Caco-2 (cell line): ENCODE measurements around the gene TSPAN19. TPM values are rescaled to one million over a fixed set of nuclear protein-coding genes. Genes with fewer than 3 reads are reported as not detected.

Source experiments
- BruUV-seq: library from RNA; stranded (reverse); fragments of 400-500 nt; replicated peaks from 2 replicates; lab custom pipeline; 2021; lab: Mats Ljungman, UMichigan
- CTCF ChIA-PET: fragments of 300-600 bp; sonication (Branson Sonifier 250); formaldehyde crosslinking; loops from one replicate; lab custom pipeline; 2022; ENCODE audit warnings: antibody characterized with exemption; lab: Charles Lee
- POLR2A ChIA-PET: fragments of 300-600 bp; sonication (Branson Sonifier 250); formaldehyde crosslinking; loops from one replicate; lab custom pipeline; 2022; ENCODE audit warnings: antibody characterized with exemption; lab: Charles Lee
- DNase-seq, 2 experiments: peaks; one replicate each; pipeline versions ENCODE4 v3.0.0 to v3.0.0-alpha.2; 2020 to 2022
- H3K27me3 ChIP-seq: replicated peaks from 2 replicates; pipeline ENCODE4 v1.6.0; 2011; ENCODE audit warnings: low read length; ENCODE audit not compliant: control insufficient read depth, insufficient read depth
- H3K36me3 ChIP-seq: 2 replicates; pipeline ENCODE4 v1.5.1; 2011; ENCODE audit warnings: low read length; ENCODE audit not compliant: control insufficient read depth, insufficient read depth
- H3K4me1 ChIP-seq: fragments of 250-450 bp; sonication (Bioruptor Pico); 2 replicates; pipeline ENCODE4 v1.5.1; 2020; ENCODE audit warnings: mild to moderate bottlenecking
- H3K4me3 ChIP-seq: 2 replicates; pipeline ENCODE4 v1.5.1; 2011; ENCODE audit warnings: low read depth, mild to moderate bottlenecking, control low read depth, low read length
- H3K9me3 ChIP-seq: fragments of 250-450 bp; sonication (Bioruptor Pico); 2 replicates; pipeline ENCODE4 v1.5.1; 2020; ENCODE audit warnings: mild to moderate bottlenecking, moderate library complexity
- H3K27ac Mint-ChIP-seq: one replicate; pipeline ENCODE4 v1.8.0; 2022; ENCODE audit warnings: mixed read lengths; ENCODE audit not compliant: unreplicated experiment
- H3K27me3 Mint-ChIP-seq: one replicate; pipeline ENCODE4 v1.8.0; 2022; ENCODE audit warnings: mixed read lengths; ENCODE audit not compliant: insufficient read depth, unreplicated experiment
- H3K36me3 Mint-ChIP-seq: one replicate; pipeline ENCODE4 v1.8.0; 2022; ENCODE audit warnings: mild to moderate bottlenecking, mixed read lengths; ENCODE audit not compliant: insufficient read depth, unreplicated experiment
- H3K4me1 Mint-ChIP-seq: one replicate; pipeline ENCODE4 v1.8.0; 2022; ENCODE audit warnings: low read depth, mixed read lengths; ENCODE audit not compliant: unreplicated experiment
- H3K4me3 Mint-ChIP-seq: one replicate; pipeline ENCODE4 v1.8.0; 2022; ENCODE audit warnings: mild to moderate bottlenecking, moderate library complexity, mixed read lengths; ENCODE audit not compliant: unreplicated experiment
- H3K9me3 Mint-ChIP-seq: one replicate; pipeline ENCODE4 v1.8.0; 2022; ENCODE audit warnings: mixed read lengths; ENCODE audit not compliant: unreplicated experiment
- intact Hi-C: fragments of 100-400 bp; cut with micrococcal nuclease; formaldehyde crosslinking; loops from one replicate; pipeline ENCODE4 v1.10.0; 2022; ENCODE audit not compliant: unreplicated experiment
- total RNA-seq: library from RNA; stranded (reverse); gene quantifications from 2 replicates; pipeline ENCODE4 v1.2.3, GENCODE V29; 2022
- TF ChIP-seq, protein P1 (sequence below), 2 experiments: fragments of 200-600 bp in 1 of 2; IDR thresholded peaks; 1 replicate in 1 of 2; 2 replicates in 1 of 2; pipeline versions ENCODE4 v1.5.1 to v1.8.0; 2011 to 2022; ENCODE audit warnings: antibody characterized with exemption in 1 of 2, control low read depth in 1 of 2, inconsistent platforms in 1 of 2, low read depth in 1 of 2, low read length in 1 of 2, mild to moderate bottlenecking in 1 of 2, moderate library complexity in 1 of 2; ENCODE audit not compliant: insufficient read depth in 1 of 2, severe bottlenecking in 1 of 2, unreplicated experiment in 1 of 2

Gene TSPAN19
- total RNA-seq, 1 experiment from 2014 or later = not detected

DNA sequence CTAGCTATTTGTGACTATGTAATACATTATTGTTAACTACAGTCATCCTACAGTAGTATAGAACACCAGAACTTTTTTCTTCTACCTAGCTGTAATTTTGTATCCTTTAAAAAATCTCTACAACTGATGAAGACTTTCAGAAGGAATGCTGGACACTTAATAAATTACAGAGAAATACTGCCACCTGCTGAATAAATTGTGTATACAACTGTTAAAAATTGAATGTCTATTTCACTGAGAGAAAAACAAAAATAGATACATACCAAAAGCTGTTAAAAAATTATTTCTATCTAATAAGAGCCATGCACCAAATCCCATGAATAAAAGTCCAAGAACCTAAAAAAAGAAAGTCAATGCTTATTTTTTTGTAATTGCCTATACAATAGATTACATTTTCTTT, 6.6 kb downstream of the TSPAN19 start:
- BruUV-seq = no TSS peak
- H3K4me3 ChIP-seq = no peak overlapping the region
- Mint-ChIP-seq H3K36me3 (no peaks in the 10 kb centered on the region), H3K27ac (no peak overlapping the region), H3K9me3 (no peaks in the 10 kb centered on the region), H3K4me3 (no peak overlapping the region), H3K27me3 (peaks cover 3% of the 10 kb centered on the region), H3K4me1 (no peaks in the 10 kb centered on the region)
- H3K27me3 ChIP-seq = no peaks in the 10 kb centered on the region
- H3K9me3 ChIP-seq = no peaks in the 10 kb centered on the region
- H3K4me1 ChIP-seq = no peaks in the 10 kb centered on the region
- DNase-seq = peak in 1 of 2 experiments; percentile 4
- CTCF ChIA-PET = interaction anchor here (0.7 to 2.0 kb wide), 3 partner anchors 154 to 158 kb away, joined by 3 to 9 read pairs (median 3); no protein-coding TSS in a partner anchor
- no peaks in the 10 kb centered on the region for H3K36me3 ChIP-seq
- intact Hi-C loops = loop anchor here (1.0 kb wide), 1 partner anchor 155 kb away; no protein-coding TSS in a partner anchor
- TF ChIP-seq, protein P1, sequence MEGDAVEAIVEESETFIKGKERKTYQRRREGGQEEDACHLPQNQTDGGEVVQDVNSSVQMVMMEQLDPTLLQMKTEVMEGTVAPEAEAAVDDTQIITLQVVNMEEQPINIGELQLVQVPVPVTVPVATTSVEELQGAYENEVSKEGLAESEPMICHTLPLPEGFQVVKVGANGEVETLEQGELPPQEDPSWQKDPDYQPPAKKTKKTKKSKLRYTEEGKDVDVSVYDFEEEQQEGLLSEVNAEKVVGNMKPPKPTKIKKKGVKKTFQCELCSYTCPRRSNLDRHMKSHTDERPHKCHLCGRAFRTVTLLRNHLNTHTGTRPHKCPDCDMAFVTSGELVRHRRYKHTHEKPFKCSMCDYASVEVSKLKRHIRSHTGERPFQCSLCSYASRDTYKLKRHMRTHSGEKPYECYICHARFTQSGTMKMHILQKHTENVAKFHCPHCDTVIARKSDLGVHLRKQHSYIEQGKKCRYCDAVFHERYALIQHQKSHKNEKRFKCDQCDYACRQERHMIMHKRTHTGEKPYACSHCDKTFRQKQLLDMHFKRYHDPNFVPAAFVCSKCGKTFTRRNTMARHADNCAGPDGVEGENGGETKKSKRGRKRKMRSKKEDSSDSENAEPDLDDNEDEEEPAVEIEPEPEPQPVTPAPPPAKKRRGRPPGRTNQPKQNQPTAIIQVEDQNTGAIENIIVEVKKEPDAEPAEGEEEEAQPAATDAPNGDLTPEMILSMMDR (IDR thresholded peaks at IDR 0.05; ENCODE audit: insufficient read depth in 1 of 2, low read depth in 1 of 2, low read length in 1 of 2, severe bottlenecking in 1 of 2, unreplicated experiment in 1 of 2) = peak in 1 of 2 experiments; percentile 60
- POLR2A ChIA-PET = no interaction called here

DNA sequence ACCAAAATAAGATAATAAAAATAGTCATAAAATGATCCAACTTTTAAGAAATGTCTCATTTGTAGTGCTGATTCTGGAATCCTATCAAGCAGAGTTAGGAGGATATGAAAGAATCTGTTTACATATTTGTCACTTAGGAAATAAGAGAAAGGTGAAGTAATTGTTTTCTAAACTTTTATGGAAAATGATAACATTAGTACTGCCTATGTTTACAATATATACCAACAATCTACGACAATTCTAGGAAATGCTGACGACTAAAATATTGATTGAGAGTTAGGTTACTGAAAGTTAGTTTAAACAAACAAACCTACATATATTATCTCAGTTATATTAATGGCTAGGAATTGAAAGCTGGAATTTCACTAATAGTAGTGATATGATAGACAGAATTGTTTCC, 18.0 kb downstream of the TSPAN19 start:
- Mint-ChIP-seq H3K4me1 (no peaks in the 10 kb centered on the region), H3K27ac (no peak overlapping the region), H3K4me3 (no peak overlapping the region), H3K9me3 (no peaks in the 10 kb centered on the region), H3K27me3 (no peaks in the 10 kb centered on the region), H3K36me3 (no peaks in the 10 kb centered on the region)
- ChIA-PET POLR2A (no interaction called here), CTCF (no interaction called here)
- intact Hi-C loops = no loop called here
- no TSS peak for BruUV-seq
- DNase-seq = no peak
- H3K9me3 ChIP-seq = no peaks in the 10 kb centered on the region
- no peak overlapping the region for H3K4me3 ChIP-seq
- no peaks in the 10 kb centered on the region for H3K36me3 ChIP-seq
- TF ChIP-seq, protein P1 (IDR thresholded peaks at IDR 0.05; ENCODE audit: insufficient read depth in 1 of 2, low read depth in 1 of 2, low read length in 1 of 2, severe bottlenecking in 1 of 2, unreplicated experiment in 1 of 2) = no peak
- H3K4me1 ChIP-seq = no peaks in the 10 kb centered on the region
- H3K27me3 ChIP-seq = no peaks in the 10 kb centered on the region

DNA sequence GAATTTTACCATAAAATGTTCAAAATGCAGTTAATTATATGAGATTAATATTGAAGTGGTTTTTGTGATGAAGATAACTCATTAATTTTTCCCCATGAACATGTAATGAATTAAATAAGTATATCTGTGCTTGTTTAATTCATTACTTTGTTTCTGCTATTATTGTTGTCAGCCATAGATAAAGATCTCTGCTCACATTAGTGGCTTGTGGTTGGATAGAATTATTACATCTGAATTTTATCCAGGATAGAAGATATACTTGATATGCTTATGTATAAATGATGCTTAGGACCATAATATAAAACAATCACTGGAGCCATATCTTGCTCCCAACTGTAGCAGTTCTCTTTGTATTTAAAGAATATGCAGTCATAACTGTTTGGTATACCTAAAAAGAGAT, 18.5 kb downstream of the TSPAN19 start:
- no peak overlapping the region for H3K4me3 ChIP-seq
- ChIA-PET POLR2A (no interaction called here), CTCF (no interaction called here)
- DNase-seq = no peak
- H3K36me3 ChIP-seq = no peaks in the 10 kb centered on the region
- no peaks in the 10 kb centered on the region for H3K9me3 Mint-ChIP-seq
- BruUV-seq = no TSS peak
- no peaks in the 10 kb centered on the region for H3K4me1 Mint-ChIP-seq
- H3K9me3 ChIP-seq = no peaks in the 10 kb centered on the region
- intact Hi-C loops = no loop called here
- no peaks in the 10 kb centered on the region for H3K27me3 Mint-ChIP-seq
- no peak overlapping the region for H3K27ac Mint-ChIP-seq
- H3K36me3 Mint-ChIP-seq = no peaks in the 10 kb centered on the region
- no peaks in the 10 kb centered on the region for H3K4me1 ChIP-seq
- TF ChIP-seq, protein P1 (IDR thresholded peaks at IDR 0.05; ENCODE audit: insufficient read depth in 1 of 2, low read depth in 1 of 2, low read length in 1 of 2, severe bottlenecking in 1 of 2, unreplicated experiment in 1 of 2) = no peak
- no peaks in the 10 kb centered on the region for H3K27me3 ChIP-seq
- H3K4me3 Mint-ChIP-seq = no peak overlapping the region
